Nucleus accumbens (tissue), 56 donors: ENCODE data around the gene ASIC2.

ENCODE experiments used
- DNase-seq, 56 donors: peaks; one replicate each; lab custom pipeline; 2025; lab: John Stamatoyannopoulos, UW

Gene ASIC2

DNA sequence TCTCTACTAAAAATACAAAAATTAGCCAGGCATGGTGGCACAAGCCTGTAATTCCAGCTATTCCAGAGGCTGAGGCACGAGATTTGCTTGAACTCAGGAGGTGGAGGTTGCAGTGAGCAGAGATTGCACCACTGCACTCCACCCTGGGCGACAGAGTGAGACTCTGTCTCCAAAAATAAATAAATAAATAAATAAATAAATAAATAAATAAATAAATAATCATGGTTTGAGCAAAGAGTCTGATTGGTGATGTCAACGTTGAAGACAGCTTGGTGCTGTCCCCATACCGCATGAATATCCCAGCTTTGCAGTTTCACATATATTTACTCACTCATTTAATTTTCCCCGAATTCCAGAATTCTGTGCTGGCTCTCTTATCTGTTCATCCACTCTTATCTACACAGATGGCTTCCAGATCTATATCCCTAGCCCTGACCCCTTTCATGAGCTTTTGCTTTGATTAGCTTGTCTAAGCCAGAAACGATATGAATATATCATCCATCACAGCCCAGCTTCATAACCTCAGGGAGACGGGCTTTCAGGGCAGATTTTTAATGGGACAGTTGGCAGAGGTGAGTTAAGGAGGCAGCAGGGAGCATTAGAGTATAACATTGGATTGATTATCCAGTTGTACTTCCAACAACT, 210.4 kb downstream of the ASIC2 start:
- DNase-seq, result no peak

DNA sequence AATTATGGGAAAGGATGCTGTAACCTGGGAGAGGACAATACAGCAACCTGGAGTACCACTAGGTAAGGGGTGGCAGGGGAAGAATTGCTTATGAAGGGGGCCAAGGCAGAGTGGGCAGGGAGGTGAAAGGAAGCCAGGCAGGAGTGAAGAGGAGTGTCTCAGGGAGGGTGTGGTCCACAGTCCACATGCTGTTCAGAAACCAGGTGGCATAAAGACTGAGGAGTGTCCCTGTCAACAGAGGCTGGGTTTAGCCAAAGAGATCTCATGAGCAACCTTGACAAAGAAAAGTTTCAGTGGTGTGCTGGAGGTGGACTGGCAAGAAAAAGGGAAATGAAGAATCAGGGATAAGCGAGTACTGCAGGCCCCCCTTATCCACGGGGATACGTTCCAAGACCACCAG, 213.0 kb downstream of the ASIC2 start:
- DNase-seq, result no peak

DNA sequence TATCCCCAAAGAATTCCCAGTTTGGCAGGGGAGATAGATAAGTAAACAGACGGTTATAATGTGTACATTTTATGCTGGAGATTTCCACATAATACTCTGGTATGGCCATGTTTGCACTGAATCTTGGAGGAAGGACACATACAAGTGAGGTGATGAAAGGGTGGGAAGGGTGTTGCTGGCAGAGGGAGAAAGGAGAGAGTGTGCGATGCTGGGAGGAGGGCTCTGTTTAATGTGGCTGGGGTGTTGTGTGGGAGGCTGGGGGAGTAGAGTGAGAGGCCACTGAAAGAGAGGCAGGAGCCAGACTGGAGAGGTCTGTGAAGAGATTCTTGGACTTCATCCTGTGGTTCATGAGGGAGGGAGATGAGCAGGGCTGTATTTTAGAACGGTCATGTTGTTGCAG, 213.9 kb downstream of the ASIC2 start:
- no peak for DNase-seq

DNA sequence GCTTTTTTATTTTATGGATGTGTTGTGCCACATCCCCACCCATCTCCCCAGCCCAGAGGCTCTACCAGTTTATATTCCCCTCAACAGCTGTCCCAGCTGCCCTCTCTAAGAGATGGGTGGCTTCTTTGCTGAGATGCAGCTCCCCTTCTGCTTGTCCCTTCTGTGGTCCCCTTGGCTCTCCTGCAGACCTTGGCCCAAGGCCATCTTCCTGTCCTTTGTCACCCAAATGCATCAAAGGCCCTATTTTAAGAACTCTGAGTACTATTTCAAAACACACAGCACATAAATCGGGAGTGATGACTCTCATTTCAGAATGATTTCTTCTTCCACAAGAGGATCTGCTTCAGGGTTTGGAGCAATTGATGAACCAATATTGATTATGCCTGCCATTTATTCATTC, 216.1 kb downstream of the ASIC2 start:
- DNase-seq, result no peak

DNA sequence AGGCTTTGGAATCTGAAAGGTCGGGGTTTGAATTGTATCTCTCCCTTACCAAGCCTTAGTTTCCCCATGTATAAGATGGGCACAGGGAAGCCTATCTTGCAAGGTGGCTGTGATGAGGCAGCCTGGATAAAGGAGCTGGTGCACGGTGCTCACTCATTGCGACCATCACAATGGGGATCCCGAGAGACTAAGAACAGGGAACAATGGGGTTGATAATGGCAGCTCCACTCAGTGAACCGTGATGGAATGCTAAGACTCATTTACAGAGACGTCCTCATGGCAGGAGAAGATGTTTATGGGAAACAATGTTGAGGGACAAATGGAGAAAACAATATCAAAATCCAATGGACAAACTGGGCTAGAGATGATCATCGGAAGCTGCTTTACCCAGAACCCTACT, 219.7 kb downstream of the ASIC2 start:
- DNase-seq, result no peak

DNA sequence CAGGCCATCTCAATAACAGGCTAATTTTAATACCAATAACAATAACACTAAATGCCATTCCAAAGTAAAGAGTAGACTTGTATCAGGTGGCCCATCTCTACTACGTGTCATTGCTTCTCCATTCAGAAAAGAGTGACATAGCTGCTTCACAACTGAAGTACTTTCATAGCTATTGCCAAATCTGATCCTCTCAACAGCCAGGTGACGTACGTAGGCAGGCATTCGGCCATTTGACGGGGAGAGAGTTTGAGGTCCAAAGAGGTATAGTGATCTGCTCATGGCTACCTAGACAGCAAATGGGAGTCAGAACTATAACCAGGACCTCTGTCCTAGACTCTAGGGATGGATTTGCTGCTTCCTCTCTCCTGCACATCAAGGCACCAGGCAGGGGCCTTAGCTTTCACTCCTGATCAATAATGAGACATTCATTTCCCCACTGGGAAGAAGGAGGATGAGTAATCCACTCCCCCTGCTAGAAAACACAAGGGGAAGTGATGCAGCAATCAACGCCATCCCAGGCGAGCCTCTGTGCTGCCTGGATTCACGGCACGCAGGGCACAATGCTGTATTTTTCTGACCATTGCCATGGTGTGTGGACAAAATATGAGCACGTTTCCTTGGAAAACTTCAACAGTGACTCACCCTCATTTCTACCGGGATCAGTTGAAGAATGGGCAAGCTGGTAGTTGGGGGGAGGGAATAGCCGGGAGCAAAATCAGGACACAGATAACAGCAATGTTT, 220.5 kb downstream of the ASIC2 start:
- peak in 1 of 56 donors; percentile 0 for DNase-seq

DNA sequence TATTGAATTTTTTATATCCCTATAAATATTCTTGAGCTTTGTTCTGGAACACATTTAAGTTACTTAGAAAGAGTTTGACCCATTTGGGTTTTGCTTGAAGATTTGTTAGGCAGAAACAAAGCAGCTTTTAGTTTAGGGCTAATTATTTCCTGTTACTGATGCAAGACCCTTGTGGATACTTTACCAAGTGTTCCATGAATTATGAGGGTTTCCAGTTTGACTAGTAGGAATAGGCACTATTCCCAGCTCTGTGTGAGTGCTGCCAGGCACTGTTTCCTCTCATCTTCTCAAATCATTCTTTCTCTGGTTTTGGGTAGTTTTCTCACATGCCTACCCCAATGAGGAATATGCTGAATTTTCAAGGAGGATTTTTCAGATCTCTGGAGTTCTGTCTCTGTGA, 221.4 kb downstream of the ASIC2 start:
- no peak for DNase-seq

DNA sequence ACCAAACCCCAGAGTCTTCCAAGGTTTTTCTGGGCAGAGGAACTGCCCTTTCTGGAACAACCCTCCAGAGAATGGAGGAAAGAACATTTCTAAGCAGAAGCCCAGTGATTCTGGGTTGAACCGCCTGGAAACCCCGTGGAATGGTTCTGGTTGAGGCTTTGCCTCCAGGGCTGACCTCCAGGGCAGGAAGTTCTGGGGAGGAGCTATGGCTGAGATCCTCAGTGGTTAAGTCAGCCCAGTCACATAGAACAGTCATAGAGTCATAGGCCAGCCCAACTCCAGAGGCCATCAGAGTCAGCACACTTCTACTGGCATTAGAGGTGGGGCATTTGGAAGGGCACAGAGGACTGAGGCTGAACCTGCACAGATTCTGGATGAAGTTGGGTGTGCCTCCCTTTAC, 235.5 kb downstream of the ASIC2 start:
- no peak for DNase-seq

DNA sequence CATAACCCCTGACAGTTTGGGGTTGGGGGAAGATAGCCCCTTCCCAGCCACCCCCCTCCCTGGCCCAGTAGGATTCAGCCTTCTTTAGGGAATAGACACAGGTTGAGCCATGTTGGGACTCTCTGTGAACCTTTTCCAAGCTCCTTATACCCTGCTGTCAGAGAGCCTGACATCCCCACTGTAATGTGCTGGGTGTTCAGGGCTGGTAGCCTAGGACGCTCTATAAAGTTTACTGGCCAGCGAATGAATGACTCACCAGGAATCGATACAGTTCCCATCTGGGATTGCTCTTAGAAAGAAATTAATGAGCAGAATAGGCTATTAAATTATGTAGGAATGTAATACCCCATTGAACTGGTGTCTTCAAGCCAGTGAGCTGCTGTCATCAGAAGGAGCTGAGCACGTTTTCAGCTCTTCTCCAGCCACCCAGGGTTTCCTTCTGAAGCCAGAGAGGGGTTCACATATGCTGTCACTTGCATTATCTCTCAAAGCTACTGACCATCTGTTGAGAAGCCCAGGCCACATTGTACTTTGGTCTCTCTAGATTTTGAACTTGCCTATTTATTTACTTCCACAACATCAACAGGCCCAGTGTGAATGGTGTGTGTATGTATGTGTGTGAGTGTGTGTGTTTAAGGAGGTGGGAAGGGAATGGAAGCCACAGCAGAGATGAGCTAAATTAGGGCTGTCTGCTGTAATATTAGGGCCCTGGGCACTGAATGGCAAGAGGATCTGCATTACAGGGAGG, 236.5 kb downstream of the ASIC2 start:
- DNase-seq, result no peak

DNA sequence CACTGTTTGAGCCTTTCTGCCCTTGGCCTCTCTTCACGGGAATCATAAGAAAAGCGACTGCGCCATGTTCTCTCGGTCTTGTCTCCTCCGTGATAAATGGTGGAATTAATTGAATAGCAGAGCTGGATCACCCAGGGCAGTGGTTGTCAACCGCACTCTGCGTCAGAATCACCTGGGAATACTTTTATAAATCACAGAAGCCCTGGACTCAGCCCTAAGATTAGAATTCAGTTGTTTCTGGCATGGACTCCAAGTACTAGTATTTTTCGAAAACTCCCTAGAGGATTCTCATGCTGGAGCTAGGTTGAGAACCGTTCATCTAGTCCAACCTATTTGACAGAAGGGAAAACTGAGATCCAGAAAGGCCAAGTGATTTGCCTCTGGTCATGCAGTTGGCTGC, 237.3 kb downstream of the ASIC2 start:
- DNase-seq, result no peak

DNA sequence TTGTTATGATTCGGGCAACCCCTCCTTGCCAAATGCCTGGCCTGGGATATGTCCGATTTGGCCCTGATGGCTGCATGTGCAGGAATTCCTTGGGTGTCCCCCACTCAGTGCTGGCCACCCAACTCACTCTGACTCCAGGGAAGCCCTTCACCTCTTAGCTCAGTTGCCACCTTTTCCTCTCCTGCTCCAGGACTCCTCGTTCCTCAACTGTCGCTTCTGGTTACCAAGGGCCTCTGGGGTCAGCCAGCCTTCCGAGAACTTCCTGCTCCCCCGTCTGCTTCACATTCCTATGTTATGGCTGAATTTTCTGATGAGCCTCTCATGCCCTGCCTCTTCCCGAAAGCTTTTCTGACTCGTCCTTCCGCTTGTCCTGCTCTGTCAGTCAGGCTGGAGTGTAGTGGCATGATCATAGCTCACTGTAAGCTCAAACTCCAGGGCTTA, 237.9 kb downstream of the ASIC2 start:
- no peak for DNase-seq

DNA sequence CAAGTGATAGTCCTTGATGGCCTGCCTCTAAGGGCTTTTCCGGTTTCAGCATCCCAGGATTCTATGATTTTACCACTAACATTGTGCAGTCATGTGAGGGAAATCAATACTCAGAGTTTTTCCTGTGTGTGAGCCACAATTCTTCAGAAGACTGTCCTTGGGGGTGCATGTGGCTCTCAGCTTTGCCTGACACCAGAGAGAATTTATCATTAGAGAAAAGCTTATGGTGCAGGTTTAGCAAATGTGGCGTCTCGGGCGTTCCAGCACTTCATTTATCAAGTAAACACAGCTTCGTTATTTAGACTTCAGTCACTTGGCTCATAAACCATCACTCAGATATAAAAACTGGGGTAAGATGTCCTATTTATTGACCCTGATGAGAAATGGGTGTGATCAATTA, 238.7 kb downstream of the ASIC2 start:
- no peak for DNase-seq

DNA sequence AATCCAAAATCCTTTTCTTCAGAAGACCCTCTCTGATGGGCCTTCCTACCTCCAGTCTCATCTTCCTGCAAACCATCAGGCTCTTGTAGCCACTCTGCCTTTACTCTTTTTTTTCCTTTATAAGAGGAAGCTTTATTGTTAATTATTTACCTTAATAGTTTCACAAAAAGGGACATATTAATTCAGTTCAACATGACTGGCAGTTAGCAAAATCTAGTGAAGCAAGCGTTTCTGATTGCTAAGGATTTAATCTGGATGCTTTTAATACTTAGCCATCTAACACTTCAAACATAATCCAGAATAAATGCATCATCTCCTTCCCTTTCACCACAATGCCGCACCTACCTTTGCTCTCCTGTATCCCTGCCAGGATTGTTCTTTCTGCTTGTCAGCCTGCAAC, 239.4 kb downstream of the ASIC2 start:
- DNase-seq, result no peak

DNA sequence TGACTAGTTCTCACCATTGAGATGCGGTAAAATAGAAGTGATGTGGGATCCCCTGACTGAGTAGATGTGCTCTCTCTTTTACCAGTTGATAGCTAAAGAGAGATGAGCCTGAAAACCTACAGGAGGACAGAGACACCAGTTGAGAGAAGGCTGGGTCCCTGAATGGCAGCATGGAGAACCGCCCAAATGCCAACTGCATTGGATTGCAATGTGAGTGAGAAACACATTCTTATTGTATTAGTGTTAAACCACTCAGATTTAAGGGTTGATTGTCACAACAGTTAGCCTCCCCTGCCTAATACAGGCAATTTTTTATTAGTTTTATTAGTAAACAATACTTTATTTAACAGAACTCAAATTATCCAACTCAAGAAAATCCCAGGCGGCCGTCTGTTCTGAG, 240.2 kb downstream of the ASIC2 start:
- DNase-seq, result no peak

DNA sequence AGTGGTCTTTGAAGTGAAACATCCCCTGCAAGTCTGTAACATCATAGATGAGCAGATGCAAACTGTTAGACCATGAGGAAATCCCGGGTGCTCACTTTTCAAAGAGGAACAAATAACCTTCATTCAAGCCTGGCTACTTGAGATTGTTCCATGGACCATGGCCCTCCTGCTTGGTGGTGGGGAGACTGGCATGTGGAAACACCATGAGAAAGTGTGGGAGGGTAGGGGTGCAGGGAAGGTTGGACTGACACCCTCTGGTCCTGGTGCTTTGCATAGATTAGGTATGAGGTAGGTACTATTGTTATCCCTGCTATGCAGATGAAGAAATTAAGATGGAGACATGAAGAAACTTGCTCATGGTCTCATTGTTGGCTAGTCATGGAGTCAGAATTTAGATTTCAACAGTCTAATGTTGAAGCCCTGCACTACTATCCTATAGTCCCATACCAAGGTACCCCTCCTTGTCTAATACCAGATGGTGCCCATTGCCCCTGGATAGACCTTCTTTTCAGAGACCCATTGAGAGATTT, 242.4 kb downstream of the ASIC2 start:
- DNase-seq, result no peak

DNA sequence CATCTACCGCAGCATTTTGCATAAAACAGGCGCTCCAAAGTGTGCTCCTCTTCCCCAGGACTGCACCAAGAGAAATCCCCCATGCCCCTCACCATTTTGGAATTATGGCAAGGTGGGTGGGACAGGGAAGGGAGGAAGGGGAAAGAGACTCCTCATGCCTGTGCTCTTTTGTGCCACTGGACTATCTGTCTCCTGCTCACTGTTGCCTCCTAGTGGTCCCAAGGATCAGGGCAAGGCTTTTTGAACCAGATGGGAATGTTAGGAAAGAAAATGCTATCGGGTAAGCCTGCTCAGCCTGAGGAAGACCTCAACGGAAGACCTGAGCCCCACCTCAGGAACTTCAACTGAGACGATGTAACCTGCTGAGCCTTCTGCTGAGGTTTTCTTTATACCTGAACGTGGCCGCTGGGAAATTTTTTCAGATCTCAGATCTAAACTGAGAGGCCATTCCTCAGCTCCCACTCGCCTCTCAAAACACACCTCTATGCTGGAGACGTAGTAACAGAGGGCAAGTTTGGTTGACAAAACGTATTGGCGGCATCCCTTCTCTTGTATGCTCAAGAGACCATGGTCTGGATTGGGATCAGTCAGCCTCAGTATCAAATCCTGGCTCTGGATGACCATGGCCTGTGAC, 243.2 kb downstream of the ASIC2 start:
- DNase-seq, result peak in 7 of 56 donors; percentile 0 to 17 (median 6)

DNA sequence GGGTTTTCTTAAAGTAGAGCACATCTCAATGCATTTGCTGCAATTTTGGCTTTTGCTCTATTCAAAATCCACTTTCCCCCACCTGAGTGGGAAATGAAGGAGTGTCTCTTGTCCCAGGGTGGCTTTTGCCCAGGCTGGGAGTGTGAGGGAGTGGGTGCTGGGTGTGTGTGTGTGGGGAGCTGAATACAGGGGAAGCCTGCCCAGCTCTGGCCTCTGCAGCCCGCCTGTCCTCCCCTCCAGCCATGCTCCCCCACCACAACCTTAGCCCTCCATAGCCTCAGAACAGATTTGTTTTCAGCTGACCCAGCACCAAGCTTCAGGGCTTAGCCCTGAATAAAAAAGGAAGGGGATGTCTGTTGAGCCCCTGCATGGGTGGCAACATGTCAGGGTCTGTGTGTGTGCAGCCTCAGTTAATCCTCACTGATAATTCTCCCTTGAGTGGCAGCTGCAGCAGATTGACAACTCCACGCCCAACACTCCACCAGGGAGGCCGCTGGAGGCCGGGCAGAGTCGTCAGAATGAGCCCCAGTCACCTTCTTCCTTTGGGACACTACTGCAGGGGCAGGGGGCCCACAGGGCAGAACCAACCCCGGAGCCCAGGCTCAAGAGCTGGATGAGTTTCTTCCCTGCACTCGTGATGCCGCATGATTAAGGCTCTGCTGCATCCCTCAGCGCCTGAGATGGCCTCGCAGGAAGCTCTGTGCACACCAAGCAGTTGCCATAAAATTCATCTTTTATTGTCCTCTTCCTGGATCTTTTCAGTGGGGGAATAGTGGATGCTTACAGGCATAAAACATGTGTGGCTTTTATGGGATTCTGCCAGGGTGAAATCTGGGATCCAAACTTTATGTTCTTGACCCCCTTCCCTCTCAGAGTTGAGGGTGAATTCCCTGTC, 246.5 kb downstream of the ASIC2 start:
- DNase-seq, result no peak

DNA sequence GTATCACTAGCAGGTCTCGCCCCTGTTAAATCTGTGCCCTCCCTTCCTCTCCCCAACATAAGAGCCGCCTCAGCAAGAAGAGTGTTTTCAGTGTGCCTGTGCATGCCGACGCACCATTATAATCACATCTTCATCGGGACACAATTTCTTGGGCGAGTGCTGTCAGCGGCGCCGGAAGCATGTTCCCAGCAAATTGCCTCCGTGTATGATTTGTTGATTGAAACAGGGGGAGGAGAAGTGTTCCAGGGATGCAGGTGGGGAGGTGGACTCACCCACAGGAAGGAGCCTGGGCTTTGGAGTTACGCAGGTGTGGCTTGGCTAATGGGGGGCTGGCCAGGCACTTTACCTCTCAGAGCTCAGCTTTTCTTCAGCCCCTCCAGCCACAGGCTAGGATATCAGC, 247.9 kb downstream of the ASIC2 start:
- DNase-seq, result no peak

DNA sequence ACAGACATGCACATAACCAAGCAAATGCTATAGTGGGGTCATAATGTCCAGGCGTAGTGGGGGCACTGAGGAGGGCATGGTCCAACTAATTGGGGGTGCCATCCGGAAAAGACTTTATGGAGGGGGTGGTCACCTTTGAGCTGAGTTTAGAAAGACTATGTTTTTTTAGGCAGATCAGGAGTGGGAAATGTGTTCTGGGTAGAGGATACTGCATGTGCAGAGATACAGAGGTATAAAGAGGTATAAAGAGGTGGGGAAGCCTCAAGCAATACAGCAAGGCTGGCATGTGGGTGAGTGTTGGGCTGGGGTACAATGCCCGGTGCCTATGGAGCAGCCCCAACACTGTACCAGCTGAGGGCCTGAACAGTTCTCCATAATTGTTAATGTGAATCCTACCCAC, 248.3 kb downstream of the ASIC2 start:
- DNase-seq, result no peak

DNA sequence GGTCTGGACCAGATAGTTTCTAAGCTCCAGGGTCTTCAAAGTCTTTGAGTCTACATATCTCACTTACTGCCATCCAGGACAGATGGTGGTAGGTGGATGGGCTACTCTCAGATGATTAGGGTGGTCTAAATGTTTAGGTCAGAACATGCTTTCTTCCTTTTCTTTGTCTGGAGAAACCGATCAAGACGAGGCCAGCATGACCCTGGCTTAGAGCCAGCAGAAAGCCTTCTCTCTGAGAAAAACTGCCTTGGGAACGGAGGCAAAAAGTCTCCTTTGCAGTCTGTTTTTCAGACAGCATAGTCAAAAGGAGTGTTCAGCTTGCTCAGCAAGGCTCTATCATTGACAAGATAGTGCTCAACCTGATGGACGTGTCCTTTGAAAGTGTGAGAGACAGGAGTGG, 252.6 kb downstream of the ASIC2 start:
- DNase-seq, result no peak
